Memory B cell (primary cell): Measurements from ENCODE around the gene PIPOX.
"Not testable (repeated sequence)": the region's sequence is repeated elsewhere in the genome, so short reads cannot be mapped to it uniquely, and the experiment has no call there.

Source experiments
- ATAC-seq: fragments of 150-1000 bp; cut with Tn5 transposase; 2 replicates; pipeline ENCODE4 v1.10.0; 2021; ENCODE audit warnings: low read depth, mild to moderate bottlenecking, moderate library complexity
- DNase-seq, 2 donors: peaks; one replicate each; pipeline ENCODE4 v3.0.0; 2022; ENCODE audit warnings: low spot score in 2 of 2
- H3K27ac Mint-ChIP-seq: one replicate; pipeline ENCODE4 v1.8.0; 2022; ENCODE audit warnings: mild to moderate bottlenecking, moderate library complexity, mixed read lengths
- H3K27me3 Mint-ChIP-seq: one replicate; pipeline ENCODE4 v1.8.0; 2022; ENCODE audit warnings: mixed read lengths
- H3K36me3 Mint-ChIP-seq: one replicate; pipeline ENCODE4 v1.8.0; 2022; ENCODE audit warnings: mild to moderate bottlenecking, mixed read lengths
- H3K4me1 Mint-ChIP-seq: one replicate; pipeline ENCODE4 v1.8.0; 2022; ENCODE audit warnings: mixed read lengths
- H3K4me3 Mint-ChIP-seq: one replicate; pipeline ENCODE4 v1.8.0; 2022; ENCODE audit warnings: mild to moderate bottlenecking, moderate library complexity, mixed read lengths
- H3K9me3 Mint-ChIP-seq: one replicate; pipeline ENCODE4 v1.8.0; 2022; ENCODE audit warnings: mixed read lengths

The PIPOX gene

GRCh38 chr17:29080323-29080722 lies 37.4 kb downstream of the PIPOX start:
- Mint-ChIP-seq H3K27me3 (no peaks in the 10 kb centered on the region), H3K9me3 (no peaks in the 10 kb centered on the region), H3K4me3 (no peak overlapping the region), H3K4me1 (peaks cover 2% of the 10 kb centered on the region), H3K36me3 (peaks cover 19% of the 10 kb centered on the region), H3K27ac (no peak overlapping the region)
- DNase-seq (no peak), ATAC-seq (no peak)

- Mint-ChIP-seq H3K27me3 (no peaks in the 10 kb centered on the region), H3K27ac (no peak overlapping the region), H3K4me3 (no peak overlapping the region), H3K4me1 (peaks cover 2% of the 10 kb centered on the region), H3K9me3 (no peaks in the 10 kb centered on the region), H3K36me3 (peaks cover 21% of the 10 kb centered on the region)
- no peak for DNase-seq
- no peak for ATAC-seq
Observed at GRCh38 chr17:29080965-29081364, 38.0 kb downstream of the PIPOX start.

- no peaks in the 10 kb centered on the region for H3K9me3 Mint-ChIP-seq
- H3K27ac Mint-ChIP-seq: no peak overlapping the region
- no peak for ATAC-seq
- peaks cover 40% of the 10 kb centered on the region for H3K36me3 Mint-ChIP-seq
- no peak for DNase-seq
- no peaks in the 10 kb centered on the region for H3K4me1 Mint-ChIP-seq
- no peaks in the 10 kb centered on the region for H3K27me3 Mint-ChIP-seq
- no peak overlapping the region for H3K4me3 Mint-ChIP-seq
Observed at GRCh38 chr17:29084541-29085146, 41.7 kb downstream of the PIPOX start.

- no peak overlapping the region for H3K27ac Mint-ChIP-seq
- DNase-seq (no peak), ATAC-seq (no peak)
- H3K27me3 Mint-ChIP-seq: no peaks in the 10 kb centered on the region
- H3K36me3 Mint-ChIP-seq: peaks cover 43% of the 10 kb centered on the region
- no peaks in the 10 kb centered on the region for H3K4me1 Mint-ChIP-seq
- no peaks in the 10 kb centered on the region for H3K9me3 Mint-ChIP-seq
- H3K4me3 Mint-ChIP-seq: no peak overlapping the region
Observed at GRCh38 chr17:29085223-29085622, 42.3 kb downstream of the PIPOX start.

GRCh38 chr17:29086628-29087332 lies 43.8 kb downstream of the PIPOX start:
- DNase-seq (no peak), ATAC-seq (no peak)
- H3K27ac Mint-ChIP-seq: no peak overlapping the region
- H3K4me1 Mint-ChIP-seq: no peaks in the 10 kb centered on the region
- no peaks in the 10 kb centered on the region for H3K27me3 Mint-ChIP-seq
- H3K9me3 Mint-ChIP-seq: no peaks in the 10 kb centered on the region
- H3K36me3 Mint-ChIP-seq: peaks cover 36% of the 10 kb centered on the region
- no peak overlapping the region for H3K4me3 Mint-ChIP-seq

GRCh38 chr17:29088782-29089181 lies 45.8 kb downstream of the PIPOX start:
- H3K4me3 Mint-ChIP-seq, H3K4me1 Mint-ChIP-seq, H3K27me3 Mint-ChIP-seq, ATAC-seq, H3K9me3 Mint-ChIP-seq, DNase-seq: not testable (repeated sequence)
- Mint-ChIP-seq H3K36me3 (peaks cover 40% of the 10 kb centered on the region), H3K27ac (peak overlapping the region; percentile 19)

GRCh38 chr17:29089601-29090044 lies 46.7 kb downstream of the PIPOX start:
- no peaks in the 10 kb centered on the region for H3K4me1 Mint-ChIP-seq
- ATAC-seq (no peak), DNase-seq (no peak)
- H3K27ac Mint-ChIP-seq: no peak overlapping the region
- H3K9me3 Mint-ChIP-seq: no peaks in the 10 kb centered on the region
- no peak overlapping the region for H3K4me3 Mint-ChIP-seq
- peaks cover 39% of the 10 kb centered on the region for H3K36me3 Mint-ChIP-seq
- H3K27me3 Mint-ChIP-seq: no peaks in the 10 kb centered on the region

GRCh38 chr17:29090108-29090507 lies 47.2 kb downstream of the PIPOX start:
- Mint-ChIP-seq H3K27me3 (no peaks in the 10 kb centered on the region), H3K4me3 (no peak overlapping the region), H3K36me3 (peaks cover 39% of the 10 kb centered on the region), H3K4me1 (no peaks in the 10 kb centered on the region), H3K9me3 (no peaks in the 10 kb centered on the region), H3K27ac (no peak overlapping the region)
- ATAC-seq (no peak), DNase-seq (no peak)

GRCh38 chr17:29090750-29091605 lies 48.0 kb downstream of the PIPOX start:
- Mint-ChIP-seq H3K27me3 (no peaks in the 10 kb centered on the region), H3K9me3 (no peaks in the 10 kb centered on the region), H3K27ac (no peak overlapping the region), H3K36me3 (peaks cover 39% of the 10 kb centered on the region), H3K4me1 (no peaks in the 10 kb centered on the region), H3K4me3 (no peak overlapping the region)
- DNase-seq (no peak), ATAC-seq (no peak)

- Mint-ChIP-seq H3K27me3 (no peaks in the 10 kb centered on the region), H3K27ac (no peak overlapping the region), H3K4me3 (no peak overlapping the region), H3K9me3 (no peaks in the 10 kb centered on the region), H3K4me1 (no peaks in the 10 kb centered on the region), H3K36me3 (peaks cover 40% of the 10 kb centered on the region)
- ATAC-seq (no peak), DNase-seq (no peak)
Observed at GRCh38 chr17:29091606-29092289, 48.8 kb downstream of the PIPOX start.

- Mint-ChIP-seq H3K27me3 (no peaks in the 10 kb centered on the region), H3K27ac (no peak overlapping the region), H3K4me1 (no peaks in the 10 kb centered on the region), H3K9me3 (no peaks in the 10 kb centered on the region), H3K36me3 (peaks cover 41% of the 10 kb centered on the region), H3K4me3 (no peak overlapping the region)
- DNase-seq (no peak), ATAC-seq (no peak)
Observed at GRCh38 chr17:29093090-29093871, 50.3 kb downstream of the PIPOX start.

- H3K27ac Mint-ChIP-seq: no peak overlapping the region
- ATAC-seq: no peak
- no peaks in the 10 kb centered on the region for H3K27me3 Mint-ChIP-seq
- no peak for DNase-seq
- no peaks in the 10 kb centered on the region for H3K9me3 Mint-ChIP-seq
- peaks cover 40% of the 10 kb centered on the region for H3K36me3 Mint-ChIP-seq
- H3K4me1 Mint-ChIP-seq: no peaks in the 10 kb centered on the region
- no peak overlapping the region for H3K4me3 Mint-ChIP-seq
Observed at GRCh38 chr17:29094101-29094708, 51.3 kb downstream of the PIPOX start.

GRCh38 chr17:29095439-29095838 lies 52.5 kb downstream of the PIPOX start:
- DNase-seq (no peak), ATAC-seq (no peak)
- H3K27ac Mint-ChIP-seq: no peak overlapping the region
- H3K36me3 Mint-ChIP-seq: peaks cover 38% of the 10 kb centered on the region
- H3K4me3 Mint-ChIP-seq: no peak overlapping the region
- H3K4me1 Mint-ChIP-seq: no peaks in the 10 kb centered on the region
- H3K9me3 Mint-ChIP-seq: no peaks in the 10 kb centered on the region
- no peaks in the 10 kb centered on the region for H3K27me3 Mint-ChIP-seq
